Naive thymus-derived CD4-positive, alpha-beta T cell (primary cell): Measurements from ENCODE around the gene KCNQ2. TPM values are rescaled to one million over a fixed set of nuclear protein-coding genes. Genes with fewer than 3 reads are reported as not detected.

Experiments
- ATAC-seq: fragments of 150-1000 bp; cut with Tn5 transposase; 2 replicates; pipeline ENCODE4 v1.10.0; 2021; ENCODE audit warnings: mild to moderate bottlenecking, moderate library complexity
- CTCF ChIA-PET: fragments of 350-600 bp; sonication (Branson Sonifier 250); formaldehyde crosslinking; loops from one replicate; lab custom pipeline; 2021; ENCODE audit warnings: antibody characterized with exemption; lab: Charles Lee
- POLR2A ChIA-PET: fragments of 350-600 bp; sonication (Branson Sonifier 250); formaldehyde crosslinking; loops from one replicate; lab custom pipeline; 2021; ENCODE audit warnings: antibody characterized with exemption, inconsistent platforms; lab: Charles Lee
- DNase-seq, 9 donors: peaks; one replicate each; pipeline versions ENCODE4 v3.0.0 to v3.0.0-alpha.2; 2020 to 2022; ENCODE audit warnings: mixed read lengths in 1 of 9
- H3K27ac ChIP-seq: one replicate; pipeline ENCODE4 v1.7.0; 2013; ENCODE audit warnings: mild to moderate bottlenecking, low read depth, low read length, moderate library complexity
- H3K27me3 ChIP-seq, 2 donors: one replicate each; pipeline ENCODE4 v1.7.0; 2013; ENCODE audit warnings: low read length in 2 of 2, mild to moderate bottlenecking in 2 of 2, moderate library complexity in 2 of 2; ENCODE audit not compliant: control insufficient read depth in 2 of 2, insufficient read depth in 2 of 2
- H3K36me3 ChIP-seq, 3 experiments: 1 replicate in 2 of 3; 2 replicates in 1 of 3; pipeline ENCODE4 v1.7.0; 2013; ENCODE audit warnings: low read length in 3 of 3, mild to moderate bottlenecking in 3 of 3, moderate library complexity in 1 of 3; ENCODE audit not compliant: insufficient read depth in 3 of 3, control insufficient read depth in 2 of 3
- H3K4me1 ChIP-seq, 2 donors: one replicate each; pipeline ENCODE4 v1.7.0; 2013; ENCODE audit warnings: low read length in 2 of 2, mild to moderate bottlenecking in 2 of 2, moderate library complexity in 1 of 2; ENCODE audit not compliant: control insufficient read depth in 2 of 2, insufficient read depth in 2 of 2
- H3K4me3 ChIP-seq: 2 replicates; pipeline ENCODE4 v1.7.0; 2013; ENCODE audit warnings: mild to moderate bottlenecking, low read length
- H3K9me3 ChIP-seq, 3 experiments: 1 replicate in 2 of 3; 2 replicates in 1 of 3; pipeline ENCODE4 v1.7.0; 2013; ENCODE audit warnings: low read length in 3 of 3; ENCODE audit not compliant: control insufficient read depth in 2 of 3
- H3K27ac Mint-ChIP-seq, 9 donors: one replicate each; pipeline ENCODE4 v1.8.0; 2020 to 2022; ENCODE audit warnings: mixed read lengths in 9 of 9, mild to moderate bottlenecking in 8 of 9, moderate library complexity in 5 of 9, inconsistent platforms in 2 of 9
- H3K27me3 Mint-ChIP-seq, 5 donors: one replicate each; pipeline ENCODE4 v1.8.0; 2021 to 2022; ENCODE audit warnings: mixed read lengths in 5 of 5, mild to moderate bottlenecking in 1 of 5
- H3K36me3 Mint-ChIP-seq, 5 donors: one replicate each; pipeline ENCODE4 v1.8.0; 2020 to 2022; ENCODE audit warnings: mixed read lengths in 5 of 5, mild to moderate bottlenecking in 3 of 5, inconsistent platforms in 1 of 5
- H3K4me1 Mint-ChIP-seq, 7 donors: one replicate each; pipeline ENCODE4 v1.8.0; 2020 to 2022; ENCODE audit warnings: mixed read lengths in 7 of 7, mild to moderate bottlenecking in 3 of 7, inconsistent platforms in 1 of 7
- H3K4me3 Mint-ChIP-seq, 10 donors: one replicate each; pipeline ENCODE4 v1.8.0; 2020 to 2022; ENCODE audit warnings: mild to moderate bottlenecking in 10 of 10, mixed read lengths in 10 of 10, moderate library complexity in 6 of 10, inconsistent platforms in 2 of 10
- H3K9me3 Mint-ChIP-seq, 11 donors: one replicate each; pipeline ENCODE4 v1.8.0; 2020 to 2022; ENCODE audit warnings: mixed read lengths in 11 of 11, mild to moderate bottlenecking in 4 of 11, inconsistent platforms in 1 of 11, moderate library complexity in 1 of 11
- intact Hi-C, 2 donors: fragments of 100-400 bp; cut with micrococcal nuclease; formaldehyde crosslinking; loops; one replicate each; pipeline ENCODE4 v1.15.1; 2023
- polyA plus RNA-seq, 2 donors: library from polyadenylated mRNA; unstranded; fragments of 300-500 nt; fragmentation: Illumina TruSeq; gene quantifications; one replicate each; pipeline ENCODE4 v1.2.3, GENCODE V29; 2021
- total RNA-seq, 6 experiments: library from RNA in 5 of 6; stranded (reverse) in 5 of 6; gene quantifications; 1 replicate in 5 of 6; 2 replicates in 1 of 6; pipeline ENCODE4 v1.2.3 and lab custom pipeline; 2021 to 2026

Gene KCNQ2
- total and polyA plus RNA-seq, 7 experiments from 2014 or later = 0.27 to 0.72 (median 0.30) TPM; not detected in 4

DNA sequence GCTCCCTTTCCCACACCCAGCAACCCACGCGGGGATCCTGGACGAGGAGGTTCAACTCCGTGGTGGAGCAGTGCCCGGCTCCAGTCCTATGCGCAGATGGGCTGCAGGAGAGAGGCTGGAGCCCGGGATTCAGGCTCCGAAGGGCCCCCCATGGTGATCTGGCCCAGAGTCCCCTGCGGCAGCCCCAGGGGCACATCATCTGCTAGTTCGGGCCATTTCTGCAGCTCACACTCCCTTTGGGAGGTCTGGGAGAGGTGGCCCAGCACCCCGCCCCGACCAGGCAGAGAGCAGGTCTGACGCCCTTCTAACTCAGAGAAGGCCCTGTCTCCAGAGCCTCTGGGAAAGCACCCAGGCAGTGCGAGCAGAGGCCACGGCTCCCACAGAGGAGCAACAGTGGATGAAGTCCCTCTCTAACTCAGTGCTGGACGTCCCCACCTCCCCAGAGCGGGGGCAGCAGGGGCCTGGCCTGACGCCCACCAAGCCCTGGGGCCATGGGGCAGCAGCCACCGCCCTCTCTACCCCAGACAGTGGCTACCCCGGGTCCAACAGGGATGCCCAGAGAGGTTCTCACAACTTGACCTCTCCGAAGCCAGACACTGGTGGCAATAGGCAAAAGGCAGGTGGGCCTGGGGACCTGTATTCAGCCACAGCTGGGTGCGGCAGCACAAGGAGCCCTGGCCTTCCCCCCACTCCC is 3.3 kb downstream of the KCNQ2 start:
- no peak overlapping the region for H3K27ac ChIP-seq
- H3K9me3 Mint-ChIP-seq = no peaks in the 10 kb centered on the region
- ATAC-seq (no peak), DNase-seq (no peak)
- intact Hi-C loops = no loop called here
- H3K4me3 Mint-ChIP-seq = peak overlapping the region in 1 of 10 donors; percentile 69
- CTCF ChIA-PET = no interaction called here
- no peaks in the 10 kb centered on the region for H3K4me1 ChIP-seq
- H3K27me3 Mint-ChIP-seq = peaks cover 5 to 30% (median 23%) of the 10 kb centered on the region in 5 donors
- no peak overlapping the region for H3K4me3 ChIP-seq
- H3K9me3 ChIP-seq = no peaks in the 10 kb centered on the region
- H3K36me3 Mint-ChIP-seq = no peaks in the 10 kb centered on the region
- POLR2A ChIA-PET = no interaction called here
- peaks cover 0 to 4% of the 10 kb centered on the region in 2 donors for H3K27me3 ChIP-seq
- no peaks in the 10 kb centered on the region for H3K36me3 ChIP-seq
- H3K27ac Mint-ChIP-seq = no peak overlapping the region
- H3K4me1 Mint-ChIP-seq = peaks cover 0 to 5% (median 4%) of the 10 kb centered on the region in 7 donors

GRCh38 chr20:63468421-63468820 is 4.0 kb downstream of the KCNQ2 start:
- H3K27me3 Mint-ChIP-seq = peaks cover 5 to 29% (median 22%) of the 10 kb centered on the region in 5 donors
- intact Hi-C loops = no loop called here
- no peak for DNase-seq
- H3K4me1 Mint-ChIP-seq = peaks cover 0 to 1% (median 0%) of the 10 kb centered on the region in 7 donors
- H3K9me3 Mint-ChIP-seq = no peaks in the 10 kb centered on the region
- no peaks in the 10 kb centered on the region for H3K9me3 ChIP-seq
- no peak overlapping the region for H3K27ac Mint-ChIP-seq
- H3K4me3 Mint-ChIP-seq = no peak overlapping the region
- no peaks in the 10 kb centered on the region for H3K4me1 ChIP-seq
- ChIA-PET POLR2A (no interaction called here), CTCF (no interaction called here)
- H3K4me3 ChIP-seq = no peak overlapping the region
- ATAC-seq = no peak
- no peaks in the 10 kb centered on the region for H3K36me3 ChIP-seq
- H3K36me3 Mint-ChIP-seq = no peaks in the 10 kb centered on the region
- H3K27ac ChIP-seq = no peak overlapping the region
- peaks cover 0 to 3% of the 10 kb centered on the region in 2 donors for H3K27me3 ChIP-seq

DNA sequence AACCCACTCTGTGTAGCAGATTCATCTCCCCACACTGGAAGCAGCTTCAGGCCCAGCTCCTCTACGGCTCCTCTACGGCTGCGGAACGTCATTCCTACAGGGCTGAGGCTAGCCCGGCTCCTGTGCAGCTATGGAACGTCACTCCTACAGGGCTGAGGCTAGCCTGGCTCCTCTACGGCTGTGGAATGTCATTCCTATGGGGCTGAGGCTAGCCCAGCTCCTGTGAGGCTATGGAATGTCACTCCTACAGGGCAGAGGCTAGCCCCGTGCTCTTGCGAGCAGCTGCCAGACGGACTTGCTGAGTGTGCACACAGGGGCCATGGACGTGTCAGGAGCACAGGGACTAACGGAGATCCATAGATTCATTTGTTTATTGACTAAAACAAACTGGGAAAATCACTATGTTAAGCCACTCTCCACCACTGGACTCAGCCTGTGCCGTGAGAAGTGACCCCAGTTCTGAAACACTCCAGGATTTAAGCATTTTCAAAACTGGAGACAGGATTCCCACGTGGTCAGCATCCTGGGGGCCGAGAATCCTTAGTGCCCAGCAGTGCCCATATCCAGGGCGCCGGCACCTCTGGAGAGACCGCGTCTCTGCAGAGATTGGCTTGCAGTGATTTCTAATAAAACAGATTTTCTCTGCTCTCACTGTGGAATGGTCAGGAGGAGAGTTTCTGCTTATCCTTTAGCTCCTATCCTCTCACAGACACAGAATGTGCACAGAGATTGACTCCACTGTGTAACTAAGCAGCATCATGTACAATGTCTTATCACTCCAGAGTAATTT is 5.0 kb downstream of the KCNQ2 start:
- ATAC-seq (no peak), DNase-seq (no peak)
- Histone ChIP-seq H3K9me3 (no peaks in the 10 kb centered on the region), H3K4me1 (no peaks in the 10 kb centered on the region), H3K4me3 (no peak overlapping the region), H3K27ac (no peak overlapping the region), H3K36me3 (no peaks in the 10 kb centered on the region), H3K27me3 (no peaks in the 10 kb centered on the region)
- H3K4me1 Mint-ChIP-seq = peaks cover 0 to 1% (median 0%) of the 10 kb centered on the region in 7 donors
- intact Hi-C loops = no loop called here
- CTCF ChIA-PET = no interaction called here
- POLR2A ChIA-PET = no interaction called here
- H3K9me3 Mint-ChIP-seq = no peaks in the 10 kb centered on the region
- no peak overlapping the region for H3K4me3 Mint-ChIP-seq
- peaks cover 11 to 37% (median 29%) of the 10 kb centered on the region in 5 donors for H3K27me3 Mint-ChIP-seq
- H3K27ac Mint-ChIP-seq = no peak overlapping the region
- no peaks in the 10 kb centered on the region for H3K36me3 Mint-ChIP-seq

GRCh38 chr20:63466861-63467260 is 5.6 kb downstream of the KCNQ2 start:
- POLR2A ChIA-PET = no interaction called here
- no peaks in the 10 kb centered on the region for H3K9me3 ChIP-seq
- H3K4me1 ChIP-seq = no peaks in the 10 kb centered on the region
- H3K27me3 Mint-ChIP-seq = peaks cover 11 to 39% (median 30%) of the 10 kb centered on the region in 5 donors
- peaks cover 0 to 1% (median 0%) of the 10 kb centered on the region in 7 donors for H3K4me1 Mint-ChIP-seq
- no peaks in the 10 kb centered on the region for H3K36me3 ChIP-seq
- no peak for ATAC-seq
- H3K4me3 Mint-ChIP-seq = no peak overlapping the region
- H3K27ac ChIP-seq = no peak overlapping the region
- H3K27me3 ChIP-seq = no peaks in the 10 kb centered on the region
- CTCF ChIA-PET = no interaction called here
- no peaks in the 10 kb centered on the region for H3K36me3 Mint-ChIP-seq
- H3K27ac Mint-ChIP-seq = no peak overlapping the region
- no peak overlapping the region for H3K4me3 ChIP-seq
- no peaks in the 10 kb centered on the region for H3K9me3 Mint-ChIP-seq
- no peak for DNase-seq
- intact Hi-C loops = no loop called here

DNA sequence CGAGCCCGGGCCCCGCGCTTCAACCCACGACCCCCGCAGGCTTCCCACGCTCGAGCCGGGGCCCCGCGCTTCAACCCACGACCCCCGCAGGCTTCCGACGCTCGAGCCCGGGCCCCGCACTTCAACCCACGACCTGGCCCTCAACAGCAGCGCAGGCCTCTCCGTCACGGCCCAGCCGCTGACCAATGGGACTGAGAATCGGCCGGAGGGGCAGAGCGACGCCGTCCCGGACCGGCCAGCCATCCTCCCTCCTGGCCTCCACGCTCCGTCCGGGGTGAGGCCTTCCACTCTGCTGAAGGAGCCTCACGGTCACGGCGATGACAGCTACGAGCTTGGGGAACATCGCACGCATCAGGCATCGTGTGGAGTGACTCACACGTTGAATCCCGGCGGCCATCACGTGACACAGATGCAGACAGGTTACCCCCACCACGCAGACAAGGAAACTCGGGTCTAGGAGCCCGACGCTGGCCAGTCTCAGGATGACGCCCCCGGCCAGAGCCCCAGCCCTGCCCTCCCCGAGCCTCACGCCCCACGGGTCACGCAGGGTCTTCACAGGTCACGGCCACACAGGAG is 6.1 kb downstream of the KCNQ2 start:
- no peaks in the 10 kb centered on the region for H3K9me3 Mint-ChIP-seq
- Histone ChIP-seq H3K9me3 (no peaks in the 10 kb centered on the region), H3K27me3 (no peaks in the 10 kb centered on the region), H3K27ac (no peak overlapping the region), H3K36me3 (no peaks in the 10 kb centered on the region), H3K4me3 (no peak overlapping the region), H3K4me1 (no peaks in the 10 kb centered on the region)
- no peak overlapping the region for H3K27ac Mint-ChIP-seq
- ChIA-PET POLR2A (no interaction called here), CTCF (no interaction called here)
- peaks cover 11 to 39% (median 31%) of the 10 kb centered on the region in 5 donors for H3K27me3 Mint-ChIP-seq
- intact Hi-C loops = no loop called here
- H3K36me3 Mint-ChIP-seq = no peaks in the 10 kb centered on the region
- DNase-seq (no peak), ATAC-seq (no peak)
- peaks cover 0 to 1% (median 0%) of the 10 kb centered on the region in 7 donors for H3K4me1 Mint-ChIP-seq
- no peak overlapping the region for H3K4me3 Mint-ChIP-seq

DNA sequence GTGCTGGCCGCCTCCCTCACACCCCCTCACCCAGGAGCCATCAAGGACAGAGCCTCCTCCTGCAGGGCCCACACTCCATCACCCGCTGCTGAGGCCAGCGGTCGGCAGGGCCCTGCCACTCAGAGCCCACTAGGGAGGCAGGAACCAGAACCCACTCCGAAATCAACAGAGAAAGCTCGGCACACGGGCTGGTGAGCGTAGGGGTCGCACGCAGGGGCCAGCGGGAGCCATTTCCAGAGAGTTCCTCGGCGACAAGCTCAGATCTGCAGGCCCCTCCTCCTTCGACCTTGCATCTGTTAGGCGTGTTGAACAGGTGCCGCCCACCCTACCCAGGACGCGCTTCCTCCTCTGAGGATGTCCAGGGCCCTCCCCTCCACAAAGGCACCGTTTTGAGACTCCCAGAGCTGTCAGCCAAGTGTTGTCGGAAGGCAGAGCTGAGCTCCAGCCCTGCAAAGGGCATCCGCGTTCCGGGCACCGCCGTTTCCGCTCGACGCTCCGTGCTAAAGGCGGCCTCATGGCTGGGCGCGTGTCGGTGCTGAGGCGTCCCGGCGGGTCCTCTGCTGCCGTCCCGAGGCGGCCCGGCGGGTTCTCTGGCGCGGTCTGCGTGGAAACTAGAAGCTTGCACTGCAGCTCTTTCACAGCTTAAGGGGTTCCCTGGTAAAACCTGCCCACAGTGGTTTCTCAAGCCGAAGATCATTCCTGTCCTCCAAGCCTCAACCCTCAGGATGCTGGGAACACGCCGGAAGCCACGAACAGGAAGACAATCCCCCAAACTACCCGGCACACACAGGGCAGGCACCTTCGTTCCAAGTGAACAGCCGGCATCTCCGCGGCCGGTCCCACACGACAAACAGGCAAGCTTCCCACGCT is 6.8 kb downstream of the KCNQ2 start:
- no peaks in the 10 kb centered on the region for H3K36me3 ChIP-seq
- peaks cover 0 to 1% (median 0%) of the 10 kb centered on the region in 7 donors for H3K4me1 Mint-ChIP-seq
- H3K27ac ChIP-seq = no peak overlapping the region
- no peaks in the 10 kb centered on the region for H3K27me3 ChIP-seq
- intact Hi-C loops = no loop called here
- ATAC-seq (no peak), DNase-seq (no peak)
- H3K4me1 ChIP-seq = no peaks in the 10 kb centered on the region
- peaks cover 8 to 46% (median 38%) of the 10 kb centered on the region in 5 donors for H3K27me3 Mint-ChIP-seq
- no peaks in the 10 kb centered on the region for H3K9me3 Mint-ChIP-seq
- no peaks in the 10 kb centered on the region for H3K36me3 Mint-ChIP-seq
- ChIA-PET POLR2A (no interaction called here), CTCF (no interaction called here)
- H3K4me3 Mint-ChIP-seq = no peak overlapping the region
- H3K4me3 ChIP-seq = no peak overlapping the region
- no peaks in the 10 kb centered on the region for H3K9me3 ChIP-seq
- H3K27ac Mint-ChIP-seq = peak overlapping the region in 1 of 9 donors; percentile 58
